IMR-90 (cell line): ENCODE data around the gene CCKAR. TPM values are rescaled to one million over a fixed set of nuclear protein-coding genes. Genes with fewer than 3 reads are reported as not detected.

Experiments used
- ATAC-seq: fragments of 200-7000 bp; cut with Tn5 transposase; 2 replicates; pipeline ENCODE4 v1.9.1; 2020; ENCODE audit warnings: low read depth, mild to moderate bottlenecking, moderate library complexity
- BruUV-seq: library from RNA; stranded (reverse); fragments of 400-500 nt; replicated peaks from 2 replicates; lab custom pipeline; 2021; lab: Mats Ljungman, UMichigan
- CTCF ChIA-PET: fragments of 300-600 bp; formaldehyde crosslinking; extraction: SDS; loops from one replicate; lab custom pipeline; 2021; ENCODE audit warnings: antibody characterized with exemption; lab: Yijun Ruan, JAX
- POLR2A ChIA-PET: fragments of 300-600 bp; sonication (Branson Sonifier 250); formaldehyde crosslinking; loops from one replicate; lab custom pipeline; 2022; ENCODE audit warnings: antibody characterized with exemption; ENCODE audit not compliant: unreplicated experiment; lab: Charles Lee
- DNase-seq: peaks from one replicate; pipeline ENCODE4 v3.0.0; 2013
- H2AFZ ChIP-seq: replicated peaks from 2 replicates; pipeline ENCODE3; 2013; ENCODE audit warnings: low read length, mild to moderate bottlenecking; ENCODE audit not compliant: poor library complexity
- H2AK5ac ChIP-seq: 2 replicates; pipeline ENCODE4 v1.6.1; 2013; ENCODE audit warnings: low read depth, low read length, inconsistent platforms
- H2AK9ac ChIP-seq: replicated peaks from 2 replicates; pipeline ENCODE3; 2013; ENCODE audit warnings: mild to moderate bottlenecking, low read depth, low read length, moderate library complexity; ENCODE audit not compliant: poor library complexity
- H2BK120ac ChIP-seq: 2 replicates; pipeline ENCODE4 v1.6.1; 2013; ENCODE audit warnings: low read depth, low read length, inconsistent platforms
- H2BK15ac ChIP-seq: 3 replicates; pipeline ENCODE4 v1.6.1; 2013; ENCODE audit warnings: low read depth, low read length, inconsistent platforms
- H2BK20ac ChIP-seq: 2 replicates; pipeline ENCODE4 v1.6.1; 2013; ENCODE audit warnings: low read depth, mild to moderate bottlenecking, inconsistent platforms, low read length, moderate library complexity
- H2BK5ac ChIP-seq: 2 replicates; pipeline ENCODE4 v1.6.1; 2013; ENCODE audit warnings: mild to moderate bottlenecking, low read depth, low read length, inconsistent platforms; ENCODE audit not compliant: poor library complexity, severe bottlenecking
- H3K14ac ChIP-seq: replicated peaks from 2 replicates; pipeline ENCODE4 v1.6.1; 2013; ENCODE audit warnings: low read depth, low read length, inconsistent platforms
- H3K18ac ChIP-seq: 2 replicates; pipeline ENCODE4 v1.6.1; 2013; ENCODE audit warnings: low read depth, low read length, control low read depth
- H3K23ac ChIP-seq: 2 replicates; pipeline ENCODE4 v1.6.1; 2013; ENCODE audit warnings: low read depth, low read length, inconsistent platforms
- H3K27ac ChIP-seq: 2 replicates; pipeline ENCODE4 v1.5.1; 2013; ENCODE audit warnings: mild to moderate bottlenecking, control low read depth, low read length; ENCODE audit not compliant: insufficient read depth
- H3K27me3 ChIP-seq: 2 replicates; pipeline ENCODE4 v1.6.1; 2013; ENCODE audit warnings: low read length; ENCODE audit not compliant: control insufficient read depth, insufficient read depth
- H3K36me3 ChIP-seq: 2 replicates; pipeline ENCODE4 v1.6.1; 2013; ENCODE audit warnings: low read length, mixed read lengths; ENCODE audit not compliant: control insufficient read depth, insufficient read depth
- H3K4ac ChIP-seq: 2 replicates; pipeline ENCODE4 v1.6.1; 2013; ENCODE audit warnings: low read depth, low read length, inconsistent platforms
- H3K4me1 ChIP-seq: 2 replicates; pipeline ENCODE4 v1.6.1; 2013; ENCODE audit warnings: low read length, mixed read lengths; ENCODE audit not compliant: control insufficient read depth, insufficient read depth
- H3K4me2 ChIP-seq: 2 replicates; pipeline ENCODE4 v1.6.1; 2013; ENCODE audit warnings: low read depth, mild to moderate bottlenecking, control low read depth, low read length, moderate library complexity
- H3K4me3 ChIP-seq: 2 replicates; pipeline ENCODE4 v1.5.1; 2013; ENCODE audit warnings: low read depth, mild to moderate bottlenecking, control low read depth, low read length, moderate library complexity; ENCODE audit not compliant: insufficient read depth
- H3K56ac ChIP-seq: 2 replicates; pipeline ENCODE4 v1.6.1; 2013; ENCODE audit warnings: low read length, inconsistent platforms; ENCODE audit not compliant: insufficient read depth; ENCODE audit errors: extremely low read depth
- H3K79me1 ChIP-seq, 2 experiments: 2 replicates each; pipeline ENCODE4 v1.6.1; 2013; ENCODE audit warnings: low read length in 2 of 2, inconsistent platforms in 1 of 2, low read depth in 1 of 2
- H3K9ac ChIP-seq: 2 replicates; pipeline ENCODE4 v1.6.1; 2013; ENCODE audit warnings: low read depth, low read length, control low read depth
- H3K9me1 ChIP-seq: 2 replicates; pipeline ENCODE4 v1.6.1; 2013; ENCODE audit warnings: low read length, inconsistent platforms; ENCODE audit not compliant: insufficient read depth
- H3K9me3 ChIP-seq: 2 replicates; pipeline ENCODE4 v1.6.1; 2013; ENCODE audit warnings: low read length; ENCODE audit not compliant: control insufficient read depth, insufficient read depth
- H4K20me1 ChIP-seq: 2 replicates; pipeline ENCODE4 v1.6.1; 2013; ENCODE audit warnings: low read length, inconsistent platforms; ENCODE audit not compliant: insufficient read depth
- H4K5ac ChIP-seq: 2 replicates; pipeline ENCODE4 v1.6.1; 2013; ENCODE audit warnings: mild to moderate bottlenecking, low read depth, low read length, control low read depth
- H4K8ac ChIP-seq, 2 experiments: 2 replicates each; pipeline ENCODE4 v1.6.1; 2013; ENCODE audit warnings: low read depth in 2 of 2, low read length in 2 of 2, control low read depth in 1 of 2, inconsistent platforms in 1 of 2
- H4K91ac ChIP-seq: 2 replicates; pipeline ENCODE4 v1.6.1; 2013; ENCODE audit warnings: low read depth, low read length, inconsistent platforms; ENCODE audit not compliant: insufficient read depth
- BHLHE40 ChIP-seq: fragments of 150-350 bp; IDR thresholded peaks from 2 replicates; pipeline ENCODE4 v1.6.1; 2016; ENCODE audit warnings: mild to moderate bottlenecking, low read depth, low read length
- CEBPB ChIP-seq: IDR thresholded peaks from 2 replicates; pipeline ENCODE4 v1.6.1; 2012; ENCODE audit warnings: low read depth, low read length, improper control_type of control experiment
- CHD1 ChIP-seq: IDR thresholded peaks from 2 replicates; pipeline ENCODE4 v1.6.1; 2012; ENCODE audit warnings: low read depth, low read length, improper control_type of control experiment
- FOS ChIP-seq: fragments of 150-350 bp; IDR thresholded peaks from 2 replicates; pipeline ENCODE4 v1.6.1; 2016; ENCODE audit warnings: low read depth, low read length
- MAFK ChIP-seq: IDR thresholded peaks from 2 replicates; pipeline ENCODE4 v1.6.1; 2012; ENCODE audit warnings: low read depth, low read length, improper control_type of control experiment
- MAZ ChIP-seq: IDR thresholded peaks from 2 replicates; pipeline ENCODE4 v1.6.1; 2012; ENCODE audit warnings: low read depth, mild to moderate bottlenecking, low read length, improper control_type of control experiment, moderate library complexity, borderline replicate concordance
- NFE2L2 ChIP-seq: fragments of 150-350 bp; IDR thresholded peaks from 2 replicates; pipeline ENCODE4 v1.6.1; 2016; ENCODE audit warnings: low read depth, mild to moderate bottlenecking, low read length
- POLR2A ChIP-seq: IDR thresholded peaks from 2 replicates; pipeline ENCODE4 v1.6.1; 2012; ENCODE audit warnings: mild to moderate bottlenecking, low read depth, low read length
- RAD21 ChIP-seq: IDR thresholded peaks from 2 replicates; pipeline ENCODE4 v1.6.1; 2012; ENCODE audit warnings: low read length, improper control_type of control experiment
- RCOR1 ChIP-seq: IDR thresholded peaks from 2 replicates; pipeline ENCODE4 v1.6.1; 2012; ENCODE audit warnings: mild to moderate bottlenecking, low read length, improper control_type of control experiment; ENCODE audit not compliant: insufficient replicate concordance
- SMC3 ChIP-seq: fragments of 150-350 bp; IDR thresholded peaks from 2 replicates; pipeline ENCODE4 v1.6.1; 2016; ENCODE audit warnings: low read depth, mild to moderate bottlenecking, antibody characterized with exemption, low read length, moderate library complexity
- WGBS, 2 experiments: methylation state at CpG; one replicate each; pipeline versions ENCODE4 v1.1.5 to v1.1.7; 2013; ENCODE audit warnings: missing lambda C conversion rate in 2 of 2; ENCODE audit not compliant: insufficient read length in 1 of 2; ENCODE audit errors: extremely low coverage in 2 of 2; 5-methylcytosine and 5-hydroxymethylcytosine counted together
- dilution Hi-C: fragments of 300-500 bp; cut with HindIII; formaldehyde crosslinking; loops from one replicate; pipeline ENCODE4 v1.14.3; 2018; ENCODE audit warnings: low sequenced_read_pairs; ENCODE audit not compliant: unreplicated experiment
- in situ Hi-C: fragments of 300-500 bp; cut with MboI; formaldehyde crosslinking; loops from 3 replicates; pipeline ENCODE4 v1.14.3; 2019; ENCODE audit warnings: low sequenced_read_pairs, inconsistent platforms, mixed read lengths
- intact Hi-C: fragments of 100-400 bp; cut with micrococcal nuclease; formaldehyde crosslinking; loops from 2 replicates; pipeline ENCODE4 v1.10.0; 2022
- polyA plus RNA-seq, 3 experiments: library from polyadenylated mRNA; depleted of rRNA; stranded (reverse); fragments of >200 nt; gene quantifications; 2 replicates each; pipeline ENCODE4 v1.2.3, GENCODE V29; 2012; ENCODE audit warnings: low replicate concordance in 1 of 3
- total RNA-seq: library from RNA; depleted of rRNA; stranded (reverse); fragments of >200 nt; gene quantifications from 2 replicates; pipeline ENCODE4 v1.2.3, GENCODE V29; 2012
- TF ChIP-seq, protein P1 (sequence below): fragments of 150-350 bp; IDR thresholded peaks from 2 replicates; pipeline ENCODE4 v1.6.1; 2017; ENCODE audit warnings: mild to moderate bottlenecking, antibody characterized with exemption, low read length, low read depth
- TF ChIP-seq, protein P2 (sequence below): conservative IDR thresholded peaks from 2 replicates; pipeline ENCODE4 v1.5.1; 2012; ENCODE audit warnings: mild to moderate bottlenecking, low read depth, low read length, improper control_type of control experiment

CCKAR gene
- total and polyA plus RNA-seq, 2 of the 4 experiments (the other 2 are of a cell fraction): not detected

DNA sequence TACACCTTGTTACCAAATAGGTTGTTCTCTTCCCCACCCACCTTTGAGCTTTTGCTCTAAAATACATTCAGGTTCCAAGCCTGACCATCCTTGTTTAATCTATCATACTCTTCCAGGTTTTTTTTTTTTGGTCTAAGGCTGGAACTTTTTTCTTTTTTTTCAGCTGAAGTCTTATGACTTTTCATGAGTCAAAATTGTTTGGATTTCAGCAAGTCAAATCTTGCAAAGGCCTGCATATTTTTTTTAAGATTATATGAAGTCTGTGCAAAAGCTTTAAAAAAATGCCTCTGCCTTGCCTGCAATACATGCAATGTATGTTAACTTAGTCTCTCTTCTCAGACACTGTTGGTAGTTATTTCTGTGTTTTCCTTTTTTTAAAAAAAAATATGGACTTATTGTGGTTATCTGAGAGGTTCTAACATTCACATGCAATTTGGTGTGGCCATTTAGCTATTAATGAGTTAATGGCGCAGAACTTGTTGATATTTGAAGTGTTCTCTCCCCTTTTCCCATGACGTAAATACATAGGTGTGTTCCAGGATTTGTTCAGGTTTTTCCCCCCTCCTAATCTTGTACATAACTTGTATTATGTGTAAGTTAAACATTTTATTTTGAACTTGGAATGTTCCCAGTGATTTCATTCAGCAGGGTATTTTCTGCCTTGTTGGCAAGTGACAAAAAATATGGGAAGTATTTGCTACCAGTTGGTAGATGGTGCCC is 58.7 kb downstream of the CCKAR start:
- H2BK120ac ChIP-seq: no peak overlapping the region
- dilution Hi-C loops: no loop called here
- H4K91ac ChIP-seq: no peak overlapping the region
- no peak overlapping the region for H3K14ac ChIP-seq
- H2AFZ ChIP-seq: no peak overlapping the region
- H2AK9ac ChIP-seq: no peak overlapping the region
- no peak for TF ChIP-seq RAD21
- TF ChIP-seq, protein P1, sequence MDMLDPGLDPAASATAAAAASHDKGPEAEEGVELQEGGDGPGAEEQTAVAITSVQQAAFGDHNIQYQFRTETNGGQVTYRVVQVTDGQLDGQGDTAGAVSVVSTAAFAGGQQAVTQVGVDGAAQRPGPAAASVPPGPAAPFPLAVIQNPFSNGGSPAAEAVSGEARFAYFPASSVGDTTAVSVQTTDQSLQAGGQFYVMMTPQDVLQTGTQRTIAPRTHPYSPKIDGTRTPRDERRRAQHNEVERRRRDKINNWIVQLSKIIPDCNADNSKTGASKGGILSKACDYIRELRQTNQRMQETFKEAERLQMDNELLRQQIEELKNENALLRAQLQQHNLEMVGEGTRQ: no peak
- TF ChIP-seq RCOR1: no peak
- no peak for TF ChIP-seq POLR2A
- no peak for TF ChIP-seq NFE2L2
- TF ChIP-seq CEBPB: no peak
- no peak for TF ChIP-seq FOS
- no peak for TF ChIP-seq CHD1
- TF ChIP-seq MAFK: no peak
- no peak for TF ChIP-seq BHLHE40
- no peak for TF ChIP-seq MAZ
- TF ChIP-seq, protein P2, sequence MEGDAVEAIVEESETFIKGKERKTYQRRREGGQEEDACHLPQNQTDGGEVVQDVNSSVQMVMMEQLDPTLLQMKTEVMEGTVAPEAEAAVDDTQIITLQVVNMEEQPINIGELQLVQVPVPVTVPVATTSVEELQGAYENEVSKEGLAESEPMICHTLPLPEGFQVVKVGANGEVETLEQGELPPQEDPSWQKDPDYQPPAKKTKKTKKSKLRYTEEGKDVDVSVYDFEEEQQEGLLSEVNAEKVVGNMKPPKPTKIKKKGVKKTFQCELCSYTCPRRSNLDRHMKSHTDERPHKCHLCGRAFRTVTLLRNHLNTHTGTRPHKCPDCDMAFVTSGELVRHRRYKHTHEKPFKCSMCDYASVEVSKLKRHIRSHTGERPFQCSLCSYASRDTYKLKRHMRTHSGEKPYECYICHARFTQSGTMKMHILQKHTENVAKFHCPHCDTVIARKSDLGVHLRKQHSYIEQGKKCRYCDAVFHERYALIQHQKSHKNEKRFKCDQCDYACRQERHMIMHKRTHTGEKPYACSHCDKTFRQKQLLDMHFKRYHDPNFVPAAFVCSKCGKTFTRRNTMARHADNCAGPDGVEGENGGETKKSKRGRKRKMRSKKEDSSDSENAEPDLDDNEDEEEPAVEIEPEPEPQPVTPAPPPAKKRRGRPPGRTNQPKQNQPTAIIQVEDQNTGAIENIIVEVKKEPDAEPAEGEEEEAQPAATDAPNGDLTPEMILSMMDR: no peak
- no peak for TF ChIP-seq SMC3
- peaks cover 12 to 32% of the 10 kb centered on the region in 2 experiments for H3K79me1 ChIP-seq
- BruUV-seq: no TSS peak
- peaks cover 3% of the 10 kb centered on the region for H3K9me1 ChIP-seq
- H3K4me3 ChIP-seq: no peak overlapping the region
- peaks cover 23% of the 10 kb centered on the region for H3K36me3 ChIP-seq
- peak; percentile 55 for DNase-seq
- no peaks in the 10 kb centered on the region for H3K27me3 ChIP-seq
- in situ Hi-C loops: no loop called here
- ChIA-PET CTCF (interaction anchor here (0.6 to 1.1 kb wide), 4 partner anchors 26 to 568 kb away, joined by 3 to 10 read pairs (median 4); no protein-coding TSS in a partner anchor), POLR2A (no interaction called here)
- no peak overlapping the region for H2BK20ac ChIP-seq
- no peak overlapping the region for H3K23ac ChIP-seq
- no peak overlapping the region for H3K27ac ChIP-seq
- no peak overlapping the region for H2BK5ac ChIP-seq
- no peak overlapping the region for H3K4ac ChIP-seq
- H3K18ac ChIP-seq: no peak overlapping the region
- H2BK15ac ChIP-seq: no peak overlapping the region
- H2AK5ac ChIP-seq: no peak overlapping the region
- H3K9ac ChIP-seq: no peak overlapping the region
- no CpG with 5 or more reads among the region's 2 CpGs for WGBS, 2 experiments
- no peak overlapping the region for H4K8ac ChIP-seq
- intact Hi-C loops: loop anchor here (1.0 kb wide), 1 partner anchor 289 kb away; no protein-coding TSS in a partner anchor
- no peak overlapping the region for H3K4me2 ChIP-seq
- H4K20me1 ChIP-seq: no peaks in the 10 kb centered on the region
- no peak overlapping the region for H4K5ac ChIP-seq
- peaks cover 5% of the 10 kb centered on the region for H3K4me1 ChIP-seq
- no peak for ATAC-seq
- H3K9me3 ChIP-seq: no peaks in the 10 kb centered on the region
- H3K56ac ChIP-seq: no peak overlapping the region
